WI38 (cell line): Measurements from ENCODE around the gene CDH23.

Source experiments
- H3K4me3 ChIP-seq: 2 replicates; pipeline ENCODE4 v1.5.1; 2011; ENCODE audit warnings: low read depth, mild to moderate bottlenecking, control low read depth, low read length
- CTCF ChIP-seq: IDR thresholded peaks from 2 replicates; pipeline ENCODE4 v1.5.1; 2012; ENCODE audit warnings: low read depth, mild to moderate bottlenecking, control low read depth, low read length

Gene CDH23

GRCh38 chr10:71530781-71531180 lies 134.1 kb downstream of the CDH23 start:
- TF ChIP-seq CTCF = no peak
- no peak overlapping the region for H3K4me3 ChIP-seq

GRCh38 chr10:71531485-71532446 lies 135.0 kb downstream of the CDH23 start:
- no peak for TF ChIP-seq CTCF
- no peak overlapping the region for H3K4me3 ChIP-seq

GRCh38 chr10:71532878-71533277 lies 136.2 kb downstream of the CDH23 start:
- no peak for TF ChIP-seq CTCF
- H3K4me3 ChIP-seq = no peak overlapping the region

GRCh38 chr10:71533936-71534335 lies 137.2 kb downstream of the CDH23 start:
- no peak for TF ChIP-seq CTCF
- no peak overlapping the region for H3K4me3 ChIP-seq

- no peak for TF ChIP-seq CTCF
- no peak overlapping the region for H3K4me3 ChIP-seq
Observed at GRCh38 chr10:71534568-71535194, 138.0 kb downstream of the CDH23 start.

- TF ChIP-seq CTCF = no peak
- no peak overlapping the region for H3K4me3 ChIP-seq
Observed at GRCh38 chr10:71536332-71536731, 139.6 kb downstream of the CDH23 start.

- no peak for TF ChIP-seq CTCF
- no peak overlapping the region for H3K4me3 ChIP-seq
Observed at GRCh38 chr10:71537125-71537524, 140.4 kb downstream of the CDH23 start.
